HEK293 (cell line): ENCODE data around the gene TTC9C.

ENCODE experiments used
- CTCF ChIP-seq: fragments of 450-650 bp; formaldehyde crosslinking; IDR thresholded peaks from 2 replicates; pipeline ENCODE4 v1.5.1; 2016; ENCODE audit warnings: missing biosample characterization, missing genetic modification characterization
- KLF17 ChIP-seq: fragments of 450-650 bp; formaldehyde crosslinking; IDR thresholded peaks from 2 replicates; pipeline ENCODE4 v1.5.1; 2016; ENCODE audit warnings: missing biosample characterization, missing genetic modification characterization
- KLF7 ChIP-seq: fragments of 450-650 bp; formaldehyde crosslinking; IDR thresholded peaks from 2 replicates; pipeline ENCODE4 v1.5.1; 2016; ENCODE audit warnings: missing biosample characterization, missing genetic modification characterization, borderline replicate concordance
- SP7 ChIP-seq: fragments of 450-650 bp; formaldehyde crosslinking; IDR thresholded peaks from 2 replicates; pipeline ENCODE4 v1.5.1; 2016; ENCODE audit warnings: missing biosample characterization, missing genetic modification characterization
- ZBTB7A ChIP-seq: fragments of 450-650 bp; formaldehyde crosslinking; IDR thresholded peaks from 2 replicates; pipeline ENCODE4 v1.5.1; 2016; ENCODE audit warnings: low read depth, missing biosample characterization, missing genetic modification characterization
- ZFP41 ChIP-seq: fragments of 450-650 bp; formaldehyde crosslinking; IDR thresholded peaks from 2 replicates; pipeline ENCODE4 v1.5.1; 2016; ENCODE audit warnings: missing biosample characterization, missing genetic modification characterization, borderline replicate concordance
- ZNF621 ChIP-seq: fragments of 450-650 bp; formaldehyde crosslinking; IDR thresholded peaks from 2 replicates; pipeline ENCODE4 v1.5.1; 2017; ENCODE audit warnings: missing biosample characterization, missing genetic modification characterization
- ZNF777 ChIP-seq: fragments of 450-650 bp; formaldehyde crosslinking; IDR thresholded peaks from 2 replicates; pipeline ENCODE4 v1.5.1; 2017; ENCODE audit warnings: missing biosample characterization, missing genetic modification characterization, borderline replicate concordance

GRCh38 chr11:62688491-62688890 lies 39.8 kb upstream of the TTC9C start:
- TF ChIP-seq ZBTB7A (tag by site-specific recombination) (no peak), KLF7 (tag by site-specific recombination) (no peak), CTCF (no peak), ZNF621 (no peak), ZFP41 (tag by site-specific recombination) (no peak), ZNF777 (tag by site-specific recombination) (no peak), SP7 (tag by site-specific recombination) (no peak), KLF17 (no peak)
